Activated T-cell treated with anti-CD3 and anti-CD28 coated beads, Interleukin-2, amount 50 U/mL, for 72 hours (primary cell): ENCODE measurements around the gene CRB2. TPM values are rescaled to one million over a fixed set of nuclear protein-coding genes. Genes with fewer than 3 reads are reported as not detected.

Experiments
- ATAC-seq, 2 donors: fragments of 150-1000 bp; cut with Tn5 transposase; replicated peaks in 1 of 2; 2 replicates each; pipeline ENCODE4 v1.10.0; 2021; ENCODE audit warnings: moderate library complexity in 2 of 2, mild to moderate bottlenecking in 1 of 2
- DNase-seq, 2 donors: peaks; one replicate each; pipeline ENCODE4 v3.0.0; 2021 to 2022; ENCODE audit warnings: mixed read lengths in 1 of 2
- H3K27ac Mint-ChIP-seq: one replicate; pipeline ENCODE4 v1.8.0; 2022; ENCODE audit warnings: mild to moderate bottlenecking, moderate library complexity, mixed read lengths
- H3K27me3 Mint-ChIP-seq: one replicate; pipeline ENCODE4 v1.8.0; 2022; ENCODE audit warnings: low read depth, mixed read lengths
- H3K36me3 Mint-ChIP-seq, 2 donors: one replicate each; pipeline ENCODE4 v1.8.0; 2022; ENCODE audit warnings: mixed read lengths in 2 of 2, mild to moderate bottlenecking in 1 of 2; ENCODE audit not compliant: insufficient read depth in 2 of 2
- H3K4me1 Mint-ChIP-seq: one replicate; pipeline ENCODE4 v1.8.0; 2022; ENCODE audit warnings: low read depth, mixed read lengths
- H3K4me3 Mint-ChIP-seq, 2 donors: one replicate each; pipeline ENCODE4 v1.8.0; 2022; ENCODE audit warnings: mild to moderate bottlenecking in 2 of 2, mixed read lengths in 2 of 2, moderate library complexity in 2 of 2
- H3K9me3 Mint-ChIP-seq, 2 donors: one replicate each; pipeline ENCODE4 v1.8.0; 2022; ENCODE audit warnings: mixed read lengths in 2 of 2
- total RNA-seq, 2 donors: library from RNA; stranded (reverse); gene quantifications; one replicate each; pipeline ENCODE4 v1.2.3, GENCODE V29; 2022

CRB2 gene
- total RNA-seq, 2 donors from 2014 or later = not detected

GRCh38 chr9:123425836-123426365, 69.9 kb downstream of the CRB2 start:
- no peaks in the 10 kb centered on the region for H3K27me3 Mint-ChIP-seq
- no peak overlapping the region for H3K27ac Mint-ChIP-seq
- H3K4me3 Mint-ChIP-seq = no peak overlapping the region
- peaks cover 4% of the 10 kb centered on the region for H3K4me1 Mint-ChIP-seq
- ATAC-seq (no peak), DNase-seq (no peak)
- peaks cover 0 to 2% of the 10 kb centered on the region in 2 donors for H3K36me3 Mint-ChIP-seq
- H3K9me3 Mint-ChIP-seq = peaks cover 0 to 2% of the 10 kb centered on the region in 2 donors

- no peak overlapping the region for H3K27ac Mint-ChIP-seq
- H3K36me3 Mint-ChIP-seq = peaks cover 0 to 2% of the 10 kb centered on the region in 2 donors
- no peak overlapping the region for H3K4me3 Mint-ChIP-seq
These were observed 70.4 kb downstream of the CRB2 start for GRCh38 chr9:123426406-123426805.

More at GRCh38 chr9:123426406-123426805, 70.4 kb downstream of the CRB2 start:
- DNase-seq (no peak), ATAC-seq (no peak)
- H3K27me3 Mint-ChIP-seq = no peaks in the 10 kb centered on the region
- peaks cover 4% of the 10 kb centered on the region for H3K4me1 Mint-ChIP-seq
- H3K9me3 Mint-ChIP-seq = peaks cover 0 to 2% of the 10 kb centered on the region in 2 donors

Other genes with a start within 250 kb of the CRB2 start
- gene STRBP, start 87.6 kb upstream of the CRB2 start, total RNA-seq = 10 to 100 TPM; 25.5 to 28.7 TPM